Ishikawa (cell line): ENCODE data around the gene FAM83E.

Experiments
- CEBPB ChIP-seq: IDR thresholded peaks from 2 replicates; pipeline ENCODE4 v1.6.1; 2012
- EP300 ChIP-seq: IDR thresholded peaks from 2 replicates; pipeline ENCODE4 v1.6.1; 2012; ENCODE audit warnings: borderline replicate concordance
- RAD21 ChIP-seq: IDR thresholded peaks from 2 replicates; pipeline ENCODE4 v1.6.1; 2012; ENCODE audit warnings: low read depth
- TAF1 ChIP-seq: IDR thresholded peaks from 2 replicates; pipeline ENCODE4 v1.6.1; 2012; ENCODE audit warnings: low read depth, mild to moderate bottlenecking

DNA sequence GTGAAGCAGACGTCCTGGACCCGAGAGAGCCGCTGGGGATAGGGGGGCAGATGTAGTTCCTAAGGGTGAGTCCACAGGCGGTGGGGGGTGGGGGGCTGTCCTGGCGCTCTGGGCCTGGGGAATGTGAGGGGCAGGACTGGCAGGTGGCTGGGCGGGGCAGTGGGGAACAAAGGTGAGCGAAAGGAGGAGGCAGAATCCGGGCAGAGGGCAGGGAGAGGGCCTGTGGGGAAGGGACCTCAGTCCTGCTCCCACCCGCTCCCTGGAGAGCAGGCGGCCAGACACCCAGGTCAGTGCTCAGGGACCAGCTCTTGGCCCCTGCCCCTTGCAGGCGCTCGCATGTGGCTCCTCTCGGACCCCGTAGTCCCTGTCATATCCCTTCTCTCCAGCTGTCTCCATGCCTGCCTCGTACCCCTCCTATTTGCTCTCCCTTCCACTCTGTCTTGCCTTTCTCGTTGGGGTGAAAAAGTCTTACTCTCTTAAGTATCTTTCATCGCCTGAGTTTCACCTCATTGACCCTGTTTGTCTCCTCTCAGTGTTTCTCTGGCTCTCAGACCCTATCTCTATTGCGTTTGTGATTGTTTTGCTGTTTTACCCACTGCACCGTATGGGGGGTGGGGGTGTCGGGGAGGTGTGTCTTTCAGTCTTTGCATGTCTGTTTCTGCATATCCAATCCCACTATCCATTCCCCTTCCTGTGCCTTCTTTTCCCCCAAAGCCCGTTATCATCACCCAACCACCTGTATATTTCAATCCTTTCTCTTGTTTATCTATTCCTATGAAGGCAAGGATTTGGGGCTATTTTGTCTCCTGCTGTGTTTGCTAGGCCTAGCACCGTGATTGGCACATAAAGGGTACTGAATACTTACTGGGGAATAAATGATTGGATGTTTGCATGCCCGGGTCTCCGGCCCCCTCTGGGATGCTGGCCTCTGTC is 10.2 kb upstream of the FAM83E start:
- TF ChIP-seq EP300: no peak
- TF ChIP-seq TAF1: no peak
- TF ChIP-seq CEBPB: no peak
- TF ChIP-seq RAD21: no peak
